Measurements from ENCODE around the gene TAPBP.

Gene TAPBP

DNA sequence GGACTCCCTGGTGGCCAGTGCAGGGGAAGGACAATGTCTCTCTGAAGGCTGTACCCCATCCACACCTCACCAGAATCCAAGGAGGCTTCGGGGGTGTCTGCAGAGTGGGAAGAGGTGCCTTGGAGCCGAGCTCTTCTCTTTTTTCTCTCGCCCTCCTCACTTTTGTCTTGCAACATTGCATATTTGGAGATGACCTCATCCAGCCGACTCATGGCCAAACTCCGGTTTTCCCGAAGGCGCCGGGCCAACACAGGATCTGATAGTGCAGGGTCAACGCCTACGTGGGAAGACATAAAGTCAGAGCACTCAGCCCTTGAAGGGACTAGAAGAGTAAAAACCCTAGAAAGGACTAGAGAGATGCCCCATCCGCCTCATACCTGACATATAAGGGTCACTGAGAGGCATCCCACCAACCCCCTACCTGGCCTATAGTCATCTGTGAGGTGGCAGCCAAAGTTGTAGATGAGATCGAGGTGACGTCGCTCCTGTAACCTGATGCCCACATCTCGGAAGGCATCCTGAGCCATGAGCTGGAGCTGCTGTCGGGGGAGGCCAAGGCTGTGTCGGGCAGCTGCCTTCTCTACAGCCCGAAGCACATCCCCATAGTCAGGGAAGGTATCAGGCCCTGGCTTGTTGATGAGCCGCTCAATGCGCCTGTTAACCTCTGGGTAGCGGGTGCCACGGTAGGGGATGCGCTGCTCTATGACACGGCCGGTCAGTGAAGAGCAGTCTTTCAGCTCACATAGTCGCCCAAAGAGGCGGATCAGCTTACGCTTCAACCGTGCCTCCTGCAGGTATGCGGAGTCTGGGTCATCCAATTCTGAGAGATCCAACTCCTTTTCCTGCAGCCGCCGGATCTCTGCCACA, 6.7 kb upstream of the TAPBP start:
- DNase-seq (ENCODE audit: low read depth, low spot score) = peak; percentile 51

DNA sequence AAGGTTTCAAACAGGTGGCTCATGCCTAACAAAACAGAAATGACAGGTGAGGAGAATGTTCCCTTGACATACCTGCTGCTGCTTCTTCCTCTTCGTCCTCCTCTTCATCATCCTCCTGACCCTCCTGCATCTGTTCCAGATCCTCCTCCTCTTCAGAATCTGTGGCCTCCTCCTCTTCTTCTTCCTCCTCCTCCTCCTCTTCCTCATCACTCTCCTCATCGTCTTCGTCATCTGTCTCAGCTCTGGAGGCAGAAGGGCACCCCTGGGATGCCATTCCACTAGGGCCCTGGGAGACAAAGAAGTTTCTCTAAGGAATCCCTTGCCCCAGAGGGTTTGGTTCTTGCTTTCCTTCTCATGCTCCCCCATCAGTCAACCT, 6.0 kb upstream of the TAPBP start:
- no peak for DNase-seq (ENCODE audit: low read depth, low spot score)

GRCh38 chr6:33318426-33319073, 4.7 kb upstream of the TAPBP start:
- DNase-seq (ENCODE audit: low read depth, low spot score) = no peak

GRCh38 chr6:33317669-33318425, 4.0 kb upstream of the TAPBP start, which contains the start of gene ZBTB22:
Gene ZBTB22 (minus strand): TSS chr6:33317744. CDS start chr6:33316916, 828 bp downstream.
- DNase-seq (ENCODE audit: low read depth, low spot score) = peak; percentile 99

GRCh38 chr6:33317419-33317668, 3.5 kb upstream of the TAPBP start:
- DNase-seq (ENCODE audit: low read depth, low spot score) = no peak

DNA sequence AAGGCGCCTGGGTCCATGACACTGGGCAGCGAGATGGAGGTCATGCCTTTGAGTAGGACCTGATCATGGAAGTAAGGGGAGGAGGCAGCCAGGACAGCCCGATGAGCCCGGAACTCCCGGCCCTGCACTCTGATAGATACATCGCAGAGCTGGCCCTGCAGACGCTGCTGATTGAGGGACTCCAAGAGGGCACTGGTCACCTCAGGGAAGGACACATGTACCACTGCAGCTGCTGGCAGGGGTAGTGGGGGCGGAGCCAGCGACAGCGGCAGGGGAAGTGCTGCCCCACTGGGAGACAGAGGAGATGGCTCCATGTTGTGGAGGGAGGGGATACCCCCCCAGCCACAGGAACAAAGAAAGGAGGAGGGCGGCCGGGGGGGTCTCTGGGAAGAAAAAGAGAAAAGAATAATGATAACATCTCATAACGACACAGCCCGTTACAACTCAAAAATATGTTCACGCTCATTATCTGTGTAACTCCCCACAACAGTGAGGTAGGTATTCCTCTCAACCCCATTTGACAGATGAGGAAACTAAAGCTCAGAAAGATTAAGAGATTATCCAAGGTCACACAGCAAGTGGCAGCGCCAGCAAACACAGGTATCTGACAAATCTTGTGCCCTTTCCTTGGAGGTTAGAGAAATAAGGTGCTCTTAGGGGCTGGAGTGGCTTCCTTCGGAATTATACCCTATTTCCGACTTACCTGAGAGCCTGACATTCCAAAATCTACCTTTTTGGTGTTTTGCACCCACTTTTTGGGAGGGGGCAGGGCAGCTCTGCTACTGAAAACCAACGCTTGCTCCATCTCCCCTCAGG, 2.9 kb upstream of the TAPBP start:
- no peak for DNase-seq (ENCODE audit: low read depth, low spot score)

DNA sequence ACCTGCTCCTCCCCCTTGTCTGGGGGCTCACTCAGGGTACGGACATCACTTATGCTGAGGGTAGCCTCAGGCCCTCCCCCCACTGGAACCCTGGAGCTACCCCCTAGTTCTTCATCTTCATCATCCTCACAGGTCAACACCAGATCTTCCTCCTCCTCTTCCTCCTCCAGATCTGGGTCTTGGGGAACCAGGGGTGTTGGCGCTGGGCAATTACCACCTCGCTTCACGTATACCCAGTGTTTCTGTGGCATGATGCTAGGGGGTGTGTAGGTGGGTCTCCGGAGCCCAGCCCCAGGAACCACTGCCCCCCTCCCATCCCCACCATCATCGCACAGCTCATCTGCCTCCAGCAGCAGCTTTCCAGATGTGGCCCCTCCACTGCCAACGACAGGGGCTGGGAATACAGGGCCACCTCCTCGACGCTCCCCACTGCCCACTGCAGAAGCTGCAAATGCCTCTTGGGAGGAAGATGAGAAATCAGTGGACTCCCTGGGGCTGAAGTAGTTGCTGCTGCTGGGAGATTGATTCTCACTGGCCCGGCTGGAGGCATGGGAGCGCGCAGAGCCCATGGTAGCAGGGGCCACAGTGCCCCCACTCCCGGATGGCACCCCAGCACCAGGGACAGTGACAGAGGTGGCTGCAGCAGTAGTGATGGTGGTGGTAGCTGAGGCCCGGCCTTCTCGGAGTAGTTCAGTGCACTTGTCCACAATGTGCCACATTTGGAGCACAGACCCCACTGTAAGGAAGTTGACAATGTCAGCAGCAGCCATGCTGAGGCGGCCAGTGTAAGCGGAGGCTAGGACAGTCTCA, 2.1 kb upstream of the TAPBP start:
- DNase-seq (ENCODE audit: low read depth, low spot score) = no peak

GRCh38 chr6:33314943-33315792, 1.3 kb upstream of the TAPBP start:
- DNase-seq (ENCODE audit: low read depth, low spot score) = peak; percentile 50

- peak; percentile 74 for DNase-seq (ENCODE audit: low read depth, low spot score)
Measured at GRCh38 chr6:33314515-33314942, 651 bp upstream of the TAPBP start.

DNA sequence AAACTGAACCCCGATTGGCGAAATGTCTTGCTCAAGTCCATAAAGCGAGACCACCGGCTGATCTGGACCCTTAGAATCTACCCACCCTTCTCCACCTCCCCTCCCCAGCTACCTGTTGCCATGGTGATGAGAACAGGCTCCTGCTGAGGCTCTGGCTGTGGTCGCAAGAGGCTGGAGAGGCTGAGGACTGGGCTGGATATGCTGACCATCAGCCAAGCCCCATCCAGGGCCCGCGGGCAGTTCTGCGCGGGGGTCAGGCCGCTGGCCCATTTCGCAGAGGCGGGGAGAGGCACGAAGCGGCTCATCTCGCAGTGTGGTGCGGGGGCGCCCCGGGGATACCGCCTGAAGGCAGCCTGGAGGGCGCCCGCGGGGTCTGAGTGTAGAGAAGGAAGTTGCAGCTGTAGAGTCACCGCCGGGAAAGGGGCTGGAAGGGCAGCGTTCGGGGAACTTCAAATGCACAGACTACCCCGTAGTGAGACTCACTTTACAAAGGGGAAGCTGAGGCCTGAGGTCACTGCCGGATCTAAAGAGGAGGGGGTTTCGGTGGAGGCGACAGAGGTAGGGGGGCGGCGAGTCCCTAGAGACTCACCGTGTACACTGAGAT, 671 bp downstream of the TAPBP start:
- peak; percentile 80 for DNase-seq (ENCODE audit: low read depth, low spot score)

GRCh38 chr6:33312361-33313104, 1.3 kb downstream of the TAPBP start:
- peak; percentile 86 for DNase-seq (ENCODE audit: low read depth, low spot score)

GRCh38 chr6:33306356-33306755, 7.5 kb downstream of the TAPBP start:
- no peak for DNase-seq (ENCODE audit: low read depth, low spot score)

GRCh38 chr6:33305052-33305451, 8.8 kb downstream of the TAPBP start:
- DNase-seq (ENCODE audit: low read depth, low spot score) = no peak

GRCh38 chr6:33304216-33304615, 9.7 kb downstream of the TAPBP start:
- DNase-seq (ENCODE audit: low read depth, low spot score) = no peak

GRCh38 chr6:33301877-33302276, 12.0 kb downstream of the TAPBP start:
- no peak for DNase-seq (ENCODE audit: low read depth, low spot score)

DNA sequence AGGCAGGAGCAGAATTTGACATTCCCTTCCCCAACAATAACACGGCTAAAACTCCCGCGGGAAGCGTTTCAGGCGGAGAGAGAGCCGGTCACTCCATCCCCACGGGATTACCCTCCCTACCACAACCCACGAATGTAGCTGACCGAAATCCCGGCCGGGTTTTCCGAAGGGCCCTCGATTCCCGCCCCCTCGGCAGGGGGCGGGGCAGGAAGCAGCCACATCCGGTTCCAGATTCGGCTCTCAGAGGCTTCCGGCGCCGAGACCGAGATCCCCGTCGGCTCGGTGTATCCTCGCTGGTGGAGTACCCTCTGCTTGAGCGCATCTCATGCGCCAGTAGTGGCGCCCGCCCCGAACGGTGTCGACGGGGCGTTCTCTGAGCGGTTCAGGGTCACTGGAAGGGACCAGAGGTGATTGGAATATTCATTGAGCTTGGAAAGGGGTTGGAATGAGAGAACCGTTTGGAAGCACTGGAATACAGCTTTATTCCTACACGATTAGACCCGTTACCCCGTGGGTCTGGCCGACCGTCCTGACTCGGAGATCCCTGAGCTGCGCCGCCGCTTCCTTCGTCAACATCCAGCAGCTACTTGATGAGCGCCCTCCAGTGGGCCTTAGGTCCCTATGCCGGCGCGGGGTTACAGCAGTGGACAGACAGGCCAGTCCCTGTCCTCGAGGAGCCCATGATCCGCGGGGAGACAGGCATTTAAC, 14.5 kb downstream of the TAPBP start:
- peak; percentile 94 for DNase-seq (ENCODE audit: low read depth, low spot score)

DNA sequence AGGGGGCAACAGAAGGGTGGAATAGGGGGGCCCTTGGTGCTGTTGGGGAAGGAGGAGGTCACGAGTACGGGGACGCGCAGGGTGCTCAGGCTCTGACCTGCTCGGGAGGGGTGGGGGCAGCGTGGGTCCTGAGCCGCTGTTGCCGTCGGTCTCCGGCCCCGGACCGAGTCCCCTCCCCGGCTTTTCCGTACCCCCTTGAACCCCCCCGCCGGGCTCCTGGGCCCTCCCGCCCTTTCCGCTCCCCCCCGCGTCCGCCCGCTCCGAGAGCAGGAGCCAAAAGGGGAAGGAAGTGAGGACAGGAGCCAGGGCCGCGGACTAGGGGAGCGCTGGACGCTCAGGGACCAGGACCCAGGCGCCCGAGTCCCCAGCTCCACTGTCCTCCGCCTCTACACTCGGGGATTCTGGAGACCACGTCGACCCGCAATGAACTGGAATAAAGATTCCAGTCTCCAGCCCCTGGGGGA, 15.1 kb downstream of the TAPBP start, which contains the start of gene RGL2:
Gene RGL2, minus strand, starts transcription at position 170 of the 464 bp plus-strand sequence. CDS start 332 bp downstream, outside the sequence.
- no peak for DNase-seq (ENCODE audit: low read depth, low spot score)
